GM12873 (cell line): ENCODE measurements around the gene PDGFRB.

Experiments used
- CTCF ChIP-seq: IDR thresholded peaks from 2 replicates; pipeline ENCODE4 v1.5.1; 2012; ENCODE audit warnings: low read depth, mild to moderate bottlenecking, moderate library complexity, low read length, control low read depth; ENCODE audit not compliant: insufficient read depth; ENCODE audit errors: missing control alignments

PDGFRB gene

GRCh38 chr5:150147670-150148069 is 8.0 kb downstream of the PDGFRB start:
- no peak for TF ChIP-seq CTCF

DNA sequence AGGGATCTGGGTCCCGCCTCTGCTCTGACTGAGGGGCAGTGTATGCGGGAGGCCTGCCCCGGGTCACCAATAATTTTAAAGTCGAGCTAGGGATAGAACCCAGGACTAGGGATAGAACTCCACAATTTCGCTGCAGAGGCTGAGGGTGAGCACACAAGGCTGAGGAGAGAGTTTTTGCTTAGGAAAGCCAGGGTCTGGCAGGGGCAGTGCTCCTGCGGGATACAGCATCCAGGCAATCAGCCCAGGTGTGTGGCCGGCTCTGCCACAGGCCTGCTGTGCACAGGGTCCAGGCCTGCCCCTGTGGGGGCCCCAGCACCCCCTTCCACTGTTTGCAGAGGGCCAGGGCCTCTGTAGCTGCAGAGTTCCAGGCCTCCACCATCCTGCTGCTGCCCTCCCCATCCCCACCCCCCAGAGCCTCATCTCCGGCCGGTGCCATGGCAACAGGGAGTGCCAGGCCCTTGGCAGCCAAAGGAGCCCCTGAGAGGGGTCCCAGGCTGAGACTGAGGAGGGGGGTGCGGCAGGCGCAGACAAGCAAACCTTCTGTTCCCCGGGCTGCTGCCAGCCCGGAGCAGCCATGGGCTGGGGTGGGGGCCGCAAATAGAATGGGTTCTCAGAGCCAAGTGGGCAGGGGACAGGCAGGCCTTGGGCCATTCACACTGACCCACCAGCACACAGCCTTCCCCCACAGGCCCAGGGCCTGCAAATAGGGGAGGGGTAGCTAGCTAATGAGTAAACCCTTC is 8.6 kb downstream of the PDGFRB start:
- no peak for TF ChIP-seq CTCF

- TF ChIP-seq CTCF = no peak
Observed at GRCh38 chr5:150146235-150146634, 9.4 kb downstream of the PDGFRB start.

GRCh38 chr5:150144879-150145278 is 10.8 kb downstream of the PDGFRB start:
- no peak for TF ChIP-seq CTCF

DNA sequence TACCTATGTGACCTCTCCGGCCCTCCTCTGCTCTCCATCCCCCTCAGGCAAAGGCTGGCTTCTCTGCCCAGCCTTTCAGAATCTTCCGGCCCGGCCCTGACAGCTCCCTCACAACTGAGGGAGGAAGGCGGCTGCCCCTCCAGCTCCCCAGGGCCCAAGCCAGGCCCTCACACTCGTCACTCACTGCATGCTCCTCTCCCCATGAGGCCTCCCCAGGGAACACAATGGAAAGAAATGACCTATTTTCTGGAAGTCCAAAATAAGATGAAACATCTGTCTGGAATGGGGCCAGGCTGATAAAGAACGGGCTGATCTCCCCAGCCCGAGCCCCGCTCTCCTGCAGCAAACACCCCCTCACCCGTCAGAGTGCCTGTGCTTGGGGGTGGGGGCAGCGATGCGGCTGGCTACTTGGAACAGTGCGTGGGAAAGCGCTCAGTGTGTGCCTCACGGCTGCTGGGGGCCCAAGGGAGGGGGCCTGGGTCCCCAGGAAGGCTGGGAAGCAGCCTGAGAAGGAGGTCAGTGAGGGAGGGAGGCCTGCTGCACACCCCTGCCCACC is 11.3 kb downstream of the PDGFRB start:
- no peak for TF ChIP-seq CTCF

DNA sequence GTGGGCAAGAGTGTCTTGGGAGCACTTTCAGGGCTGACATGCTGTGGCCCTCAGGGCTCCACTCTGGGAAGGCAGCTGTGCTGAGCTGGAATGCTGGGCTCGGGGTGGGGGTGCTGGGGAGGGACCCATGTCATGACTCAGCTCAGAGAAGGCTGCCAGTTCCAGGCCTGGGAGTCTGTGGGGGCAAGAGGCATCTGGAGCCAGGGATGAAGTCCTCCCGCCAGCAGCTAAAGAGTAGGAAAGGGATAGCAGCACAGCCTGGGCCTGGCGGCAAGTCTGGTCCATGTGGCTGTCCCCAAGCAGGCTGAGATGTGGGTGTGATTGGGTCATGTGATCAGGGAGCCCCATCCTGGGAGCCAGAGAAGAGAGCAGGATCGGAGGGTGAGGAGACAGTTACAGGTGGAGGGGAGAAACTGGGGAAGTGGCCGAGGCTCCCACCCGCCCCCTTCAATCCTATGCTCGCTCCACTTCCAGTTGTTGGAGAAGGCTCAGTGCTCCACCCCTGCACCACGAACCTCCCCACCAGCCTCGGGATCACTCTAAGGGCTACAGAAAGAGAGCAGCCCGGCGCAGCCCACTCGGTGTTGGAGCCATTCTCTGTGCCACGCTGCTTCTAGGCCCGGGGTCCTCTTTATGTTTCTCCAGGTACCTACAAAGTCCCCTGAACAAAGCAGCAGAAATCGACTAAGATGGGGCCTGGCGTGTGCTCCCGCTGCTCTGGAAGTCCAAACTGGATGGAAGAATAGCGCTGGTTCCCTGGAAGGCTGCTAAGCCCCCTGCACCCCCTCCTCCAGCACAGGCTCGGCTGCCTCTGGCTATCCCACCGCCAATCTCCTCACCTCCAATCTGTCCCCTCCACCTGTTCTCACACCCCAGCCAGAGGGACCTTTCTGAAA is 12.0 kb downstream of the PDGFRB start:
- TF ChIP-seq CTCF = no peak

- no peak for TF ChIP-seq CTCF
Observed at GRCh38 chr5:150142959-150143349, 12.7 kb downstream of the PDGFRB start.
